Prostate gland (tissue), 2 donors: ENCODE measurements around the gene INHA. TPM values are rescaled to one million over a fixed set of nuclear protein-coding genes. Genes with fewer than 3 reads are reported as not detected.

Source experiments
- DNase-seq: peaks from one replicate; pipeline ENCODE4 v3.0.0-alpha.2; 2019; ENCODE audit warnings: low spot score
- H3K27ac ChIP-seq, 2 donors: fragments of 200-600 bp; sonication (generic); 2 replicates each; pipeline ENCODE4 v1.5.1; 2017 to 2019
- H3K27me3 ChIP-seq: fragments of 200-600 bp; sonication (generic); replicated peaks from 2 replicates; pipeline ENCODE4 v1.5.1; 2019; ENCODE audit not compliant: insufficient read depth
- H3K36me3 ChIP-seq, 2 donors: fragments of 200-600 bp; sonication (generic); 1 replicate in 1 of 2; 2 replicates in 1 of 2; pipeline versions ENCODE4 v1.5.1 to v1.8.1; 2017 to 2019
- H3K4me1 ChIP-seq: fragments of 200-600 bp; sonication (generic); replicated peaks from 2 replicates; pipeline ENCODE4 v1.5.1; 2019
- H3K4me3 ChIP-seq, 2 donors: fragments of 200-600 bp; sonication (generic); 2 replicates each; pipeline ENCODE4 v1.5.1; 2017 to 2019
- H3K9me3 ChIP-seq: fragments of 200-600 bp; sonication (generic); 2 replicates; pipeline ENCODE4 v1.5.1; 2017
- POLR2A ChIP-seq: fragments of 450-650 bp; IDR thresholded peaks from one replicate; pipeline ENCODE4 v1.6.1; 2016; ENCODE audit warnings: antibody characterized with exemption, mild to moderate bottlenecking
- POLR2AphosphoS5 ChIP-seq: sonication (generic); formaldehyde crosslinking; IDR thresholded peaks from one replicate; pipeline ENCODE4 v1.6.1; 2017; ENCODE audit warnings: antibody characterized with exemption
- whole genome bisulfite sequencing: methylation state at CpG from one replicate; pipeline ENCODE4 v1.1.5; 2018; 5-methylcytosine and 5-hydroxymethylcytosine counted together
- intact Hi-C: fragments of 100-400 bp; cut with DNase I; formaldehyde crosslinking; loops from one replicate; pipeline ENCODE4 v1.14.2; 2022
- total RNA-seq, 2 donors: library from RNA; depleted of rRNA; stranded (reverse); fragments of >200 nt; gene quantifications; one replicate each; pipeline ENCODE4 v1.1.0, GENCODE V29; 2016
- TF ChIP-seq, protein P1 (sequence below), 4 experiments: fragments of 200-600 bp in 2 of 4; fragments of 450-650 bp in 2 of 4; sonication (generic) in 2 of 4; IDR thresholded peaks; 1 replicate in 3 of 4; 2 replicates in 1 of 4; pipeline ENCODE4 v1.5.1; 2016 to 2019; ENCODE audit warnings: antibody characterized with exemption in 4 of 4, mild to moderate bottlenecking in 2 of 4, moderate library complexity in 2 of 4

Gene INHA
- total RNA-seq, 2 donors from 2014 or later: 0.96 to 391 TPM

DNA sequence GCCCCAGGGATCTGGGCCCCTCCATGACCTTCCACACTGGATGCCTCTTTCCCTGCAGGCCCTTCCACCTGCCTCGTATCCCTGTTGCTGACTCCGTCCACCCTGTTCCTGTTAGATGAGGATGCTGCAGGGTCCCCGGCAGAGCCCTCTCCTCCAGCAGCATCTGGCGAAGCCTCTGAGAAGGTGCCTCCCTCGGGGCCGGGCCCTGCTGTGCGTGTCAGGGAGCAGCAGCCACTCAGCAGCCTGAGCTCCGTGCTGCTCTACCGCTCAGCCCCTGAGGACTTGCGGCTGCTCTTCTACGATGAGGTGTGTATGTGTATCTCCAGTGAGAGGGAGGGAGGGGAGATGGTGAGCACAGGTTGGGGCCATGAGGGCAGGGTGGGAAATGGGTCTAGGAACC, 42.9 kb downstream of the INHA start:
- H3K36me3 ChIP-seq: peaks cover 5 to 9% of the 10 kb centered on the region in 2 donors
- no peak overlapping the region for H3K4me3 ChIP-seq
- no peaks in the 10 kb centered on the region for H3K27me3 ChIP-seq
- WGBS: 86% methylated on average over 10 of the region's 11 CpGs
- DNase-seq: no peak
- TF ChIP-seq POLR2AphosphoS5: no peak
- TF ChIP-seq POLR2A: no peak
- TF ChIP-seq, protein P1, sequence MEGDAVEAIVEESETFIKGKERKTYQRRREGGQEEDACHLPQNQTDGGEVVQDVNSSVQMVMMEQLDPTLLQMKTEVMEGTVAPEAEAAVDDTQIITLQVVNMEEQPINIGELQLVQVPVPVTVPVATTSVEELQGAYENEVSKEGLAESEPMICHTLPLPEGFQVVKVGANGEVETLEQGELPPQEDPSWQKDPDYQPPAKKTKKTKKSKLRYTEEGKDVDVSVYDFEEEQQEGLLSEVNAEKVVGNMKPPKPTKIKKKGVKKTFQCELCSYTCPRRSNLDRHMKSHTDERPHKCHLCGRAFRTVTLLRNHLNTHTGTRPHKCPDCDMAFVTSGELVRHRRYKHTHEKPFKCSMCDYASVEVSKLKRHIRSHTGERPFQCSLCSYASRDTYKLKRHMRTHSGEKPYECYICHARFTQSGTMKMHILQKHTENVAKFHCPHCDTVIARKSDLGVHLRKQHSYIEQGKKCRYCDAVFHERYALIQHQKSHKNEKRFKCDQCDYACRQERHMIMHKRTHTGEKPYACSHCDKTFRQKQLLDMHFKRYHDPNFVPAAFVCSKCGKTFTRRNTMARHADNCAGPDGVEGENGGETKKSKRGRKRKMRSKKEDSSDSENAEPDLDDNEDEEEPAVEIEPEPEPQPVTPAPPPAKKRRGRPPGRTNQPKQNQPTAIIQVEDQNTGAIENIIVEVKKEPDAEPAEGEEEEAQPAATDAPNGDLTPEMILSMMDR (IDR thresholded peaks at IDR 0.05): no peak
- intact Hi-C loops: no loop called here
- no peaks in the 10 kb centered on the region for H3K9me3 ChIP-seq
- H3K27ac ChIP-seq: no peak overlapping the region
- H3K4me1 ChIP-seq: no peaks in the 10 kb centered on the region

DNA sequence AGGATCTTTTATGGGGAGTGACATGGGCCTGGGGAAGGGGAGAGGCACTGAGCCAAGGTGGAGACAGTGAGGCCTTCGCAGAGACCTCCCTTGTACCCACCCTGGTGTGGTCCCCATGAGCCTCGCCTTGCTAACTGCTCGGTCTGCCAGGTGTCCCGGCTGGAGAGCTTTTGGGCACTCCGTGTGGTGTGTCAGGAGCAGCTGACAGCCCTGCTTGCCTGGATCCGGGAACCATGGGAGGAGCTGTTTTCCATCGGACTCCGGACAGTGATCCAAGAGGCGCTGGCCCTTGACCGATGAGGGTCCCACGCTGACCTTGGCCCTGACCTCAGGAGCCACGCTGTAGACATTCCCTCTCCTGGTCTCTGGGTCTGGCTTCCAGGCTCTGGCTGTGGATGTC, 43.8 kb downstream of the INHA start:
- TF ChIP-seq, protein P1 (IDR thresholded peaks at IDR 0.05): no peak
- no peak for TF ChIP-seq POLR2A
- TF ChIP-seq POLR2AphosphoS5: no peak
- peaks cover 4 to 9% of the 10 kb centered on the region in 2 donors for H3K36me3 ChIP-seq
- intact Hi-C loops: no loop called here

DNA sequence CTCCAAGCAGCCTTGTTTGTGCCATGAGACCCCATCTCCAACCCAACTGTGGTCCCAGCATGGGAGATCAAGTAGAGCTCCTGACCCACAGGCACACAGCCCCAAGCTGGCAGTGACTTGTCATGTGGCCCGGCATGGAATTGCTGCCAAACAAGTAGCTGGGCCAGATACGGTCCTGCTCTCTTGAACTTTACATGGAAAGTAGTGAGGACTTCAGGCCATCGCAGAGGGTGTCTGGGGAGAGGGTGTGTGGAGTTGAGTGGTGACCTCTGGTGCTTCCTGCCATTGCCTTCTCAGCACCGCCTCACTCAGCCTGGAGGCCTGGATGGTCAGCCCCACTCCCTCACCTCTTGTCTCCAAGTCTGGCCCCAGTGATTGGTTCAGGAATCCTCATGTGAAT, 44.4 kb downstream of the INHA start:
- H3K4me3 ChIP-seq: no peak overlapping the region
- H3K36me3 ChIP-seq: peaks cover 4 to 9% of the 10 kb centered on the region in 2 donors
- H3K27me3 ChIP-seq: no peaks in the 10 kb centered on the region
- TF ChIP-seq, protein P1 (IDR thresholded peaks at IDR 0.05): no peak
- TF ChIP-seq POLR2A (no peak), POLR2AphosphoS5 (no peak)
- intact Hi-C loops: no loop called here
- 93% methylated on average over 4 of the region's 4 CpGs for WGBS
- no peaks in the 10 kb centered on the region for H3K9me3 ChIP-seq
- DNase-seq: no peak
- H3K27ac ChIP-seq: no peak overlapping the region
- no peaks in the 10 kb centered on the region for H3K4me1 ChIP-seq

More for the DNA sequence above, 43.8 kb downstream of the INHA start:
- H3K9me3 ChIP-seq: no peaks in the 10 kb centered on the region
- 70% methylated on average over 10 of the region's 12 CpGs for WGBS
- no peaks in the 10 kb centered on the region for H3K4me1 ChIP-seq
- no peak overlapping the region for H3K27ac ChIP-seq
- no peak overlapping the region for H3K4me3 ChIP-seq
- DNase-seq: no peak
- no peaks in the 10 kb centered on the region for H3K27me3 ChIP-seq

DNA sequence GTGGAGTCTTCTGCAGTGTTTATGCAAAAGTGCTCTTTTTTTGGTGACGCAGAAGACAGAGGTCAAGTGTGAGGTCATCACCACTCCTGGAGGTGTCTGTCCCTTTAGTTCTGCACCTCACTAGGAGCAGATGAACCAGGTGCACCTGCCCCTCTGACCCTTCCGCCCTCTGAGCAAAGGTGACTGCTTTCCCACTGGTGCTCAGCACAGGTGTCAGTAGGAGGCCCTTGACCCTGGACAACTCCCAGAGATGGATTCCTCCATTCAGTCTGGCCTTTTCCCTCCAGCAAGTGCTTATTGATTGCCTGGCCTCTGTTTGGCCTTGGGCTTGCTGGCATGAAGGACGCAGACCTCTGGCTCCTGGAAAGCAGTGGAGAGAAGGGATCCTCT, 46.6 kb downstream of the INHA start:
- WGBS: 95% methylated on average over 3 of the region's 3 CpGs
- Histone ChIP-seq H3K4me1 (no peaks in the 10 kb centered on the region), H3K36me3 (peaks cover 4 to 9% of the 10 kb centered on the region in 2 donors), H3K27ac (no peak overlapping the region), H3K27me3 (no peaks in the 10 kb centered on the region), H3K4me3 (no peak overlapping the region), H3K9me3 (no peaks in the 10 kb centered on the region)
- TF ChIP-seq POLR2A (no peak), POLR2AphosphoS5 (no peak)
- TF ChIP-seq, protein P1 (IDR thresholded peaks at IDR 0.05): no peak
- intact Hi-C loops: no loop called here
- DNase-seq: no peak

DNA sequence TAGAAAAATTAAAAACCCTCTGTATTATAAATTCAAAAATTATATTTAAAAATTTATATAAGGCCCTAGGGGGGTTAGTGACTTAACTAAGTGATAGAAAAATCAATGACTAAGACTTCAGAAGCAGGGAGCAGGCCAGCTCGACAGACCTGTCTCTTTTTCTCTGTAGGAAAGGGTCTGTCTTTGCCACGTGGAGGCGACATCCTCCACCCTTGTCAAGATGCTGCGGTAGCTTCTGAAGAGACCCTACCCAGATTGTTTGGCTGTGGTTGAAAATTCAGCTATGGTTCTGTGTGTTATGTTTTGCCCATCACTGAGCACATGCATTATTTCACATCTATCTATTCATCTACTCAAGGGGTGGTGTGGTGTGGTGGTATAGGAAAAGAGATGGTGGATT, 47.1 kb downstream of the INHA start:
- TF ChIP-seq POLR2A: no peak
- TF ChIP-seq POLR2AphosphoS5: no peak
- TF ChIP-seq, protein P1 (IDR thresholded peaks at IDR 0.05): no peak
- Histone ChIP-seq H3K4me3 (no peak overlapping the region), H3K4me1 (no peaks in the 10 kb centered on the region), H3K27ac (no peak overlapping the region), H3K9me3 (no peaks in the 10 kb centered on the region), H3K27me3 (no peaks in the 10 kb centered on the region), H3K36me3 (peaks cover 3 to 8% of the 10 kb centered on the region in 2 donors)
- WGBS: 71% methylated on average over 4 of the region's 4 CpGs
- intact Hi-C loops: no loop called here
- DNase-seq: no peak
